MCF 10A (cell line): ENCODE results near the gene TRIM5. TPM values are rescaled to one million over a fixed set of nuclear protein-coding genes. Genes with fewer than 3 reads are reported as not detected.

Source experiments
- Bru-seq: library from RNA; stranded (reverse); fragments of 400-500 nt; gene quantifications from one replicate; lab custom pipeline; 2021; lab: Mats Ljungman, UMichigan
- BruChase-seq, 2 experiments: library from RNA; stranded (reverse); fragments of 400-500 nt; gene quantifications; one replicate each; lab custom pipeline; 2021; lab: Mats Ljungman, UMichigan
- BruUV-seq: library from RNA; stranded (reverse); fragments of 400-500 nt; replicated peaks from 2 replicates; lab custom pipeline; 2021; lab: Mats Ljungman, UMichigan
- CTCF ChIA-PET: fragments of 300-600 bp; sonication (Branson Sonifier 250); formaldehyde crosslinking; extraction: SDS; loops from one replicate; lab custom pipeline; 2021; ENCODE audit warnings: antibody characterized with exemption, inconsistent platforms; lab: Yijun Ruan, JAX
- POLR2A ChIA-PET: fragments of 300-600, 350-650 bp; sonication (Branson Sonifier 250); formaldehyde crosslinking; extraction: SDS; loops from one replicate; lab custom pipeline; 2020; ENCODE audit warnings: antibody characterized with exemption, inconsistent platforms; lab: Yijun Ruan, JAX
- DNase-seq: peaks from one replicate; pipeline ENCODE4 v3.0.0-alpha.2; 2018; ENCODE audit not compliant: unreplicated experiment
- H3K27ac Mint-ChIP-seq: one replicate; pipeline ENCODE4 v1.8.0; 2022; ENCODE audit warnings: mild to moderate bottlenecking, low read depth, mixed read lengths; ENCODE audit not compliant: unreplicated experiment
- H3K27me3 Mint-ChIP-seq: one replicate; pipeline ENCODE4 v1.8.0; 2022; ENCODE audit warnings: mixed read lengths; ENCODE audit not compliant: insufficient read depth, unreplicated experiment
- H3K36me3 Mint-ChIP-seq: one replicate; pipeline ENCODE4 v1.8.0; 2022; ENCODE audit warnings: mild to moderate bottlenecking, moderate library complexity, mixed read lengths; ENCODE audit not compliant: insufficient read depth, unreplicated experiment
- H3K4me1 Mint-ChIP-seq: one replicate; pipeline ENCODE4 v1.8.0; 2022; ENCODE audit warnings: mixed read lengths; ENCODE audit not compliant: insufficient read depth, unreplicated experiment
- H3K4me3 Mint-ChIP-seq: one replicate; pipeline ENCODE4 v1.8.0; 2022; ENCODE audit warnings: mild to moderate bottlenecking, moderate library complexity, mixed read lengths; ENCODE audit not compliant: unreplicated experiment
- H3K9me3 Mint-ChIP-seq: one replicate; pipeline ENCODE4 v1.8.0; 2022; ENCODE audit warnings: mixed read lengths; ENCODE audit not compliant: unreplicated experiment
- CTCF ChIP-seq: fragments of 200-600 bp; IDR thresholded peaks from one replicate; pipeline ENCODE4 v1.8.0; 2022; ENCODE audit warnings: antibody characterized with exemption, mild to moderate bottlenecking; ENCODE audit not compliant: unreplicated experiment
- intact Hi-C: fragments of 100-400 bp; cut with micrococcal nuclease; formaldehyde crosslinking; loops from 2 replicates; pipeline ENCODE4 v1.14.1; 2022
- long read RNA-seq: library from polyadenylated mRNA; stranded (forward); transcript quantifications from one replicate; pipeline ENCODE4 v2.0.0, GENCODE V29; 2022
- total RNA-seq: library from RNA; stranded (reverse); gene quantifications from 2 replicates; pipeline ENCODE4 v1.2.3, GENCODE V29; 2022

TRIM5 gene
- total RNA-seq (27.9 and 28.6 TPM in 2 replicates), Bru-seq, nascent RNA (percentile 31 among the genes with signal in this experiment), BruChase-seq, experiment 1, labeled RNA remaining after a 6-hour chase (percentile 47 among the genes with signal in this experiment), BruChase-seq, experiment 2, labeled RNA remaining after a 2-hour chase (percentile 40 among the genes with signal in this experiment)
- long read RNA-seq, transcript TRIM5-202 (8 exons, 2,991 nt) = major isoform, 12 of 52 reads
- long read RNA-seq, partial matches to known transcripts = 9 of 52 reads
- long read RNA-seq, other reads (novel, unspliced or antisense) = 31 of 52 reads

- intact Hi-C loops = loop anchor here (1.0 to 2.0 kb wide), 4 partner anchors 27 to 124 kb away; partner anchors contain the start of genes OR52N2 and TRIM34
- peaks cover 14% of the 10 kb centered on the region for H3K4me1 Mint-ChIP-seq
- CTCF ChIA-PET = interaction anchor here (0.5 to 2.6 kb wide), 27 partner anchors 10 to 1776 kb away, joined by 3 to 26 read pairs (median 3); partner anchors contain the start of gene TRIM34
- peak within 1 kb of the TSS; percentile 78 for H3K27ac Mint-ChIP-seq
- peak; percentile 95 for DNase-seq
- no peaks in the 10 kb centered on the region for H3K27me3 Mint-ChIP-seq
- peaks cover 7% of the 10 kb centered on the region for H3K36me3 Mint-ChIP-seq
- peak; percentile 48 for TF ChIP-seq CTCF
- POLR2A ChIA-PET = interaction anchor here (0.6 to 2.8 kb wide), 10 partner anchors 17 to 208 kb away, joined by 3 to 14 read pairs (median 4); partner anchors contain the start of gene TRIM6
- peak within 1 kb of the TSS; percentile 81 for H3K4me3 Mint-ChIP-seq
- BruUV-seq = no TSS peak
- H3K9me3 Mint-ChIP-seq = no peaks in the 10 kb centered on the region
Observed at GRCh38 chr11:5684646-5685362, at the start of gene TRIM5. Gene TRIM5 (minus strand): TSS chr11:5685074. CDS start chr11:5680177, 4,897 bp downstream.

DNA sequence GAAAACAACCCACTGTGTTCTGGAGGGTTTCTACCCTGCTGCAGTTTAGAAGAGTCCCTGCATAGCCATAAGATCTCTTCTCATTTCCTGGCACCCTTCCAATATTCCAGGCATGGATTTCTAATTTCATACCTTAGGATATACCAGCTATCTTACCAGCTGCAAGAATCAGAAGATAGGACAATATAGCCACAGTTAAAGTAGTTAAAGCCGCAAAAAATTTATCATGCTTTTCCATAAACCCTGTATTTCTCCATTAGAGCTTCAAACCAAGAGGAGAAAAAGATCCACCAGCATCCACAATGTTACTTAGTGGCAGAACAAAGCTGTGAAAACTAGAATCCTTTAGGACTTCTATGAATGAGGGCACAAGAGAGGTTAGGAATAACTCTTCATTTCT, 42.8 kb upstream of the TRIM5 start:
- intact Hi-C loops = no loop called here

DNA sequence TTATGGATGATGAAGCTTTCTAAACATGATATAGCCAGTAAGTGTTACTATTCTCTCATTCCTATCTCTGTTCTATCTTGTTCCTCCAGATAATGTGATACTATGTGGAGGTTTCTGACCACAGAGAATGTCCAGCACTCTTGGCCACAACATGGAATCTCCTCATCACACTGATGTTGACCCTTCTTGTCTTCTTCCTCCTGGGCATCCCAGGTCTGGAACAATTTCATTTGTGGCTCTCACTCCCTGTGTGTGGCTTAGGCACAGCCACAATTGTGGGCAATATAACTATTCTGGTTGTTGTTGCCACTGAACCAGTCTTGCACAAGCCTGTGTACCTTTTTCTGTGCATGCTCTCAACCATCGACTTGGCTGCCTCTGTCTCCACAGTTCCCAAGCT, 41.5 kb upstream of the TRIM5 start:
- ChIA-PET POLR2A (no interaction called here), CTCF (interaction anchor here (0.6 kb wide), 3 partner anchors 15 to 519 kb away, joined by 3 read pairs; partner anchors contain the start of gene TRIM5)
- DNase-seq = no peak
- H3K27me3 Mint-ChIP-seq = peaks cover 65% of the 10 kb centered on the region
- H3K27ac Mint-ChIP-seq = no peak overlapping the region
- H3K4me3 Mint-ChIP-seq = no peak overlapping the region
- intact Hi-C loops = no loop called here
- H3K36me3 Mint-ChIP-seq = no peaks in the 10 kb centered on the region
- H3K9me3 Mint-ChIP-seq = no peaks in the 10 kb centered on the region
- BruUV-seq = no TSS peak
- H3K4me1 Mint-ChIP-seq = no peaks in the 10 kb centered on the region
- no peak for TF ChIP-seq CTCF

More for the DNA sequence above, 42.8 kb upstream of the TRIM5 start:
- DNase-seq = no peak
- H3K9me3 Mint-ChIP-seq = no peaks in the 10 kb centered on the region
- H3K4me3 Mint-ChIP-seq = no peak overlapping the region
- no peak overlapping the region for H3K27ac Mint-ChIP-seq
- ChIA-PET POLR2A (no interaction called here), CTCF (interaction anchor here (1.0 kb wide), 1 partner anchor 346 kb away, joined by 4 read pairs; no protein-coding TSS in a partner anchor)
- no TSS peak for BruUV-seq
- peaks cover 58% of the 10 kb centered on the region for H3K27me3 Mint-ChIP-seq
- TF ChIP-seq CTCF = no peak
- no peaks in the 10 kb centered on the region for H3K36me3 Mint-ChIP-seq
- no peaks in the 10 kb centered on the region for H3K4me1 Mint-ChIP-seq

- Mint-ChIP-seq H3K36me3 (no peaks in the 10 kb centered on the region), H3K4me1 (no peaks in the 10 kb centered on the region), H3K27me3 (peaks cover 91% of the 10 kb centered on the region), H3K4me3 (no peak overlapping the region), H3K9me3 (no peaks in the 10 kb centered on the region), H3K27ac (no peak overlapping the region)
- CTCF ChIA-PET = no interaction called here
- POLR2A ChIA-PET = no interaction called here
- intact Hi-C loops = no loop called here
- no TSS peak for BruUV-seq
- TF ChIP-seq CTCF = no peak
- no peak for DNase-seq
Observed at GRCh38 chr11:5722622-5723021, 37.7 kb upstream of the TRIM5 start.
